Limb (tissue), 2 donors: ENCODE measurements around the gene CHSY1.

ENCODE experiments used
- DNase-seq, 2 donors: peaks; one replicate each; pipeline ENCODE4 v3.0.0-alpha.2; 2016; ENCODE audit errors: extremely low spot score in 2 of 2

The CHSY1 gene

DNA sequence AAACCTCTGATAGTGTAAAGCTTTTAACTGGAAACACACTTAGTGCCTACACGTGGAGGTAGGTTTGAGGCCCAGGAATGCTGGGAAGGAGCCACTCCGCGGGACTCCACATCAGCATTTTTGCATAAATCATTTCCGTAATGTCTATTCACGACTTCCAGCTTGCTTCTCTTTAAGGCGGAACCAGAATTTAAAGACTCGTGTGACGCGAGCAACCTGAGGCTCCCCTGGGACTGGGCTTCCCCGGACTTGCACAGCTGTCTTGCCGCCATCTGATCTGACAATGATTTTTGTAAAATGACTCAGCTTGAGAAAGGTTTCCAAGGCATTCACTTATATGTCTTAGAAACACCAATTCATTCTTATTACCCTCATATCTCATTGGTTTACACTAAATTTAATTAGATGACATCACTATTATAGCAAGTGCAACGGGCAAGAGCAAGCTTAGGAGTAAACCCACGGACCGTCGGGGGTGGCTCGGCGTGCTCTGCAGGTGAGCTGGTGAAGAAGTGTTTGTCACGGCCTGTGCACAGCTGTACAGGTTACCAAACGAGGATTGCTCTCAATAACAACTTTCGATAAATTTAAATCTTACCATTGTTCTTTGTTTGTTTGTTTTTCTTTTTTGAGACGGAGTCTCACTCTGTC is 95.2 kb downstream of the CHSY1 start:
- peak in 1 of 2 donors; percentile 59 for DNase-seq

DNA sequence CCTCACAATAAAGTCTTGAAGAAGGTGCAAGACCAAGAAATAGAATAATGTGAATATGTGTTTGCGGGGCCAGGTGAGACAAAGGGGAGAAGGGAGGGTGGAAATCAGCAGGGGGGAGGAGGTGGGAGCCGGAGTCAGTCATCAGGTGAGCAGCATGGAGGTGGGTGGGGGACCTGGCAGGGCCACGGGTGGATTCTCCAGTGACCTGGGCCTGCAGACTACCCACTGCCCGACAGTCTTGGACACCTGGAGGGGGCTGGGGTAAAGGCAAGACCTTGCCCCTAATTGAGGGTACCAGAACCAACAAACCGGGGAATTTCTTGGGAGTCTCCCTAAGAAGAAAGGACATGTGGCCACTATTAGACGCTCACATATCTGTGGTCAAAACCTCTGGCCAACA is 95.8 kb downstream of the CHSY1 start:
- DNase-seq: no peak

DNA sequence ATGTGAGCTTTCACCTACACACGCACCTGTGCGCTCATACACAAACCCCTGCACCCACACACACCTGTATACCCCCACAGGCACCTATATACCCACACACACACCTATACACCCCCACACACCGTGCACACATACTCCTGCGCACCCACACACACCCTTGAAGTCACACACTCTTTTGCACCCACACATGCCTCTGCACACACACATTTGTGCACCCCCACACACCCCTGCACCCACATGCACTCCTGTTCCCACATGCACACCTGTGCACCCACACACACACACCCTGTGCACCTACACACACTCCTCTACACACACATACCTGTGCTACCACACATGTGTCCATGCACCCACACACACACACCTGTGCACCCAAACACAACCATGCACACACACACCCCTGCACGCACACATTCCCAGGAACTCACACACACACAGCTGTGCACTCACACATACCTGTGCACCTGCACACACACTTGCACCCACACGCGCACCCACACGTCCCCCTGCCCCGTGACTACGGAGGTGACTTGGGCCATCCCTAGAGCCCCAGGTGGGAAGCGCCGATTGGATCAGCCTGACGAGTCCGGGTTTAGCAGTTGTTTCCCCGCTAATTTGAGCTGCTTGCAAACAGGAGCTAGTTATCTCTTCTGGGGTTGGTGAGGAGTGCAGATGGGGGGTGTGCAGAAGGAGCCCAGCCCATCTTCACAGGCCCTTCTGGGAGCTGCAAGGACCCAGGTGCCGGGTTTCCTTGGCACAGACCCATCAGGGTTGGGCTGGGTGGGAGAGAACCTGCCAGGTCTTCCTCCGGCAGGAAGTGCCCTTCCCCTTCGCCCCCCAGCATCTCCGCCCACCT is 97.8 kb downstream of the CHSY1 start:
- no peak for DNase-seq

DNA sequence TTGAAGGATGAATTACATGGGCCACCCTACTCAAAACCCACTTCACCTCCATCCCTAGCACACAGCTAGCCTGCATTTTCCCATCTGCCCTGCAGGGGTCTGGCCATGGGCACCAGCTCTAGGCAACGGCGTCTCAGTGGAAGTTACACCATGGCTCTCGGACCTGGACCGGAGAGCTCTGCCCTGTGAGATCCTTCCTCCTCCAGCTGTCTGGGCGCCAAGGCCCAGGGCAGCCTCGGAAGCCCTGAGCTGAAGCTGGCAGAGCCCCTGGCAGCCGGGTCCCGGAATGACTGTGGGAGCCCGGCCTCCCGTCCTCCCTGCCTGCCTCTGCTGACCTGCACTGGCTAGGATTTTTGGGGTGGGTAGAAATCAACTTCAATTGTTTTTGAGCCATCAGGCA is 98.9 kb downstream of the CHSY1 start:
- DNase-seq: no peak

DNA sequence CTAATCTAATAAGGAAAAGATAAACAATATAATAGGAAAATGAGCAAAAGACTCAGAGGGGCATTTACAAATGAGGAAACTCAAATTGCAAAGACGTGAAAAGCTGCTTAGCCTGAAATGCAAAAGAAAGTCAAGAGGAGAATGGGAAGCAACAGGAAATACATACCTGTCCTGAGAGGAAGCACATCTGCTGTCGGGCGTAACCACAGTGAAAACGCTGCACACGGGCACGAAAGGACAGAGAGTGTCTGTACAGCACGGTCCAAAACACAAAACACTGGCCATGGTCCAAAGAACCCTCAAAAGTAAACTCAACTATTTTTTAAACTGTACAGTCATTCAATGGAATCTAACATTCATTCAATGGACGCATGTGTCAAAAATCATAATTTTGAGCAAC is 100.6 kb downstream of the CHSY1 start:
- no peak for DNase-seq

DNA sequence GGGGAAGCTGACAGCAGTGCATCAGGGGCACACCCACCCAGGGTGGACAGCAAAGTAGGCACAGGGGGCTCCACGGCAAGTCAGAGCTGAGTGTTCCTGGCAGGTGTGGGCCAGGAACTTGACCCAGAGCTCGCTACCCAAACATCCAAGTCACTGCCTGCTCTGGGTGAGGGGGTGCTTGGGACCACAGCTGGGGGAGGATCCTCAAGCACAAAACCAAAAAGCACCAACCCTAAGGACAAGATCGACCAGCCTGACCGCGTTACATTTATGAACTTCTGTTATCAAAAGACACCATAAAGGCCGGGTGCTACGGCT is 101.2 kb downstream of the CHSY1 start:
- DNase-seq: no peak

DNA sequence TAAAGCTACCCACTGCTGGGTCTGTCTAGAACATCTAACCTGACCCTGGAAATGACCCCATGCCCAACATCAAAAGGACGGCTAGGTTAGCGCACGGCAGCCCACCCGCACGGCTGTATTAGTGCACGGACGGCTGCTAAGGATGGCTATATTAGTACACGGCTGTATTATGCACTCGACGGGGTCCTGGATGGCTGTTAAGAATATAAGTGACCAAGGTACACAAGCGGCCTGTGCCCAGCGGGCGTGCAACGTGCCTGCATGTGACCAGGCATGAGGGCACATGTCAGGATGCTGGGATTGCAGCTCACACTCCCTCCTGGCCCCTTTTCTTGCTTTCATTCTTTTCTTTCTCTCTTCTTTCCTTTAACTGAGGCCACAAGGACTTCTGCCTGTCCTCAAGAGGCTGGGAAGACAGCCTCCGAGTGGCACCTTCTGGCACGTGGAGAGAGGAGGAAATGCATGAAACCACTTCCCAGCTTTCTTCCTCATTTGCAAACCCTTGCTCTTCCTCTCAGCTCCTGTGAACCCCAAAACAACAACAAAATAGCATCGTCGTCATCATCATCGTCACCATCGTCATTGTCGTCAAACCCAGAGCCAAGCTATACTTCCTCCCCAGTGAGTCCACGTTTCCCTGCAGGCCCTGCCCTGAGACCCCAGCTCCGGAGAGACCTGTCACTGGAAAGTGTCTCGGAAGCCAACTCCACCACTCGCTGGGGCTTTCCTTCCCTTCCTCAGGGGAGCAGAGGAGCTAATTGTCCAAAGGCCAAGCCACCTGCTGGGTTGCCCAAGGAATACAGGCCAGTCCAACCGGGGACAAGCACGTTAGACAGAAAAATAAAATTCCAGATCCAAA is 101.8 kb downstream of the CHSY1 start:
- DNase-seq: no peak

DNA sequence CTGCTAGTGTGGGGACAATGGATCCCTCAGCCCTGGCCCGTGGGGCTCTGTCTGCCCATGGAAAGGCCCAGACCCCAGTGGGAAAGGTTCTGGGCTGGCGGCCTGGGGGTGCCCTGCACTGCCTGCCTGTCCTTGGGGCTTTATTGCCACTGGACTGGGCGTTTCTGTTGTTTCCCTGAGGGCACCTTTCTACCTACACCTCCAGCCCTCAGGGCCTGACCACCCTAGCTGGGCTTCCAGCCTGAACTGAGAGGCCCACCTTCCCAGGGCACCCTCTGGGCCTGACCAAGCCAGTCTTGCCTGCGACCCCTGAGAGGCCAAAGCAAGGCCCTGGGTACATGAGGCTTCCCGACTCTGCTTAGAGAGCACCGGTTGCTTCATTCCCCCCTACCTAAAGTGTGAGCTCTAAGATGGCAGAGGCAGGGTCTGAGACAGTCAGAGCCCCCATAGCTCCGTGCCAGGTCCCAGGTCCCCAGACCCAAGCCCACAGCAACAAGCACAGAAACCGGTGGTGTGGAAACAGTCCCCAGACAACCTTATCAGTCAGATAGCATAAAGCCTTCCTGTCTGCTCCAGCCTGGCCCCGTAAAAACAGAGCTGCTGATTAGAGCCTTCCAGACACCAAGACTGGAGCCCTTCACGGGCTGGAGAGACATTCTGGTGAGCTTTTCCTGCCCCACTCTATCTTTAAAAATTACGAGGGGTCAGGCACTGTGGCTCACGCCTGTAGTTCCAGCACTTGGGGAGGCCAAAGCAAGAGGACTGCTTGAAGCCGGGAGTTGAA is 102.8 kb downstream of the CHSY1 start:
- DNase-seq: no peak

DNA sequence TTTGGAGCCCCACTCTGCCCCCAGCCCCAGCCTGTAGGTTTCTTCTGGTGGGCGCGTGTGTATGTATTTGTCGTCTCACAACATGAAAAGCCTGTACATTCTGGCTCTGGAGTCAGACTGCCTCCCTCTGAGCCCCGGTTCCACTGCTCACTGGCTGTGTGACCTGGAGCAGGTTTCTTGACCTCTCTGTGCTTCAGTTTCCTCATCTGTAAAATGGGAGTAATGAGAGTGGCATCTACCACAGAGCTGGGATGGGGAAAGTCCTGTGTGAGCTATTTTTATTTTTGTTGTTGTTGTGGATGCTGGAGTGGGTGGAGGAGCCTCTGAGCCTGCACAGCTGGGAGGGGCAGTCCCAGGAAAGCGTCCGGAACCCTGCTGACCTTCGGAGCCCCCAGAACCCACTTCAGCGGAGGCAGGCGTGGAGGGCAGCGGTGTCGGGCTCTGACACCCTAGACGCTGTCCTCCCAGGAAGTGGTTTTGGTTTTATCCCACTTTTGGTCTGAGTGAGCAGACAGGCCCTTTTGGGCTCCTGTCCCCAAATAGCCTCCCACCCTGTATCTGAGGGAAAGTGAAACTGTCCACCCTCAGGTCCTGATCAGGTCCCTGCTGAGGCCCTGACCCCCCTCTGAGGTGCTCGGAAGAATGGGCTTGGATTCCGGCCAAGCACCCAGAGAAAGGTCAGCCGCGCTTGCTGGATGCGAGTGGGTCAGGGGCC is 103.5 kb downstream of the CHSY1 start:
- no peak for DNase-seq

DNA sequence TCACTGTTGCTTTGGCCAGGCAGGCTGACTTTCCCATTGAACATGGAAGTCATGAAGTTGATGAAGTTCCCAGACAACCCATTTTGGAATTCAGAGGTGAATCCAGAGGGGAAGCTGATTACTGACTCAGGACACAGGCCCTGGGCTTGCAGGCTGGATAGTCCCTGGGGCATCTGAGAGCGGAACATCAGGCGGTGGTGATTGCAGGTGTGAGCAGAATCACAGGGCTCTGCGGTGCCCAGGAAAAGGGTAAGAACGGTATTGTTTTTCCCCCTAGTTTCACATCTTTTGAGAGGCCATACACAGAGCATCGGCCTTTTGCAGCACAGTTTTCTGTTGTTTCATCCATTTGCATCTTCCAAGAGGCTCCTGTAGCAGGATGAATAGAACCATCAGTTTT is 104.7 kb downstream of the CHSY1 start:
- no peak for DNase-seq

DNA sequence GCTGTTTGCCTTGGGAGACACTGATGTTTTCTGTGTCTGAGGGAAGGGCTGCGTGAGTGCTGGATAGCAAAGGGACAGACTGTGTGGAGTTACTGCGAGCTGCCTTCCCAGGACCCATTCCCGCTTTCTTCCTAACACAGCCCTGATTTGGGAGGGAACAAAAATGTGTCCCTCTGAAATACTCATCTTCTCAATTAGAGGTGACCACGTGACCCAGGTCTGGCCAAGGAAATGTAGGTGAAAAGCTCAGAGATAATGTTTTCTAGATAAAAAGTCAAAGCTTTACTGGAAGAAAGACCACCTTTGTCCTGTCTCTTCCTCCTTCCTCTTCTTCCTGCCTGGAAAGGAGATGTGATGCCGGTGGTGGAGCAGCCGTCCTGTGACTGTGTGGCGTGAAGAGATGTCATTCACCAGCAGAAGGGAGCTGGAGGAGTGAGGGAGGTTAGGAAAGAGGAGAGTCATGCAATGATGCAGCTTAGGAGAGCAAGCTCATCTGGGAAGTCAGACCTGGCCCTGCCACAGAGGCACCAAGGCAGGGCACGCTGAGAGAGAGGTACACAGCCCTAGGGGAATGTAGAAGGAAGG is 105.6 kb downstream of the CHSY1 start:
- DNase-seq: no peak

DNA sequence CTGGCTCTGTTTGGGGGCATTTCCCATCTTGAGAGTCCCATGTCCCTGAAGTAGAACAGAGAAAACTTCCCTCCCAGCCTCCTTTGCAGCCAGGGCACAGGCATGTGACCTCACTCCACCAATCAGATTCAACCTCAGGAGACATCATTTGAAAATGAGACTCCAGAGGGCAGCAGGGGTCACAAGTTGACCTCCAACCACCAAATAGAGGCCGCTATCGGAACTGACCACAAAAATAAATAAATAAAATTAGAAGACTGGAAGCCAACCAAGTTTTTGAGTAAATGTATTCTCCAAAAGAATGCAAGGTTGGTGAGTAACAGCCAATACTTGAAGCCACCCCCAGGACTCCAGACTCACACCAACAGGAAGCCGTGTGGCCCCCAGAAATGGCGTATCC is 106.5 kb downstream of the CHSY1 start:
- no peak for DNase-seq

DNA sequence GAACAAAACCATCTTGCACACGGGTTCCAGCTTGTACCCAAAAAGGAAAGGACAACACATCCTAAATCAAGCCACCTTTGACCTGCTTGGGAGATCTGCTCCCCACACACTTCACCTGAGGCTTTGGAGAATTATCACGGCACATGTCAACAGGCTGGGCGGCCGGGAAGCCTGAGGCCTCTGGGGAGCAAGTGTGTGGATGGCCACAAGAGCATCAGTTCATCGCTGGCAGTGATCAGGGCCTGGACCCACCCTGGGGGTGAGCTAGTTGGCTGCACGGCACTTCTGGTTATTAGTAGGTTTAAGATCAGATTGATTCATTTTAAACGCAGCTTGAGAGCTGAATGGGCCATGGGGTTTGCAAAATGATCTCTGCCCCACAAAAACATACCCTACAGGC is 108.5 kb downstream of the CHSY1 start:
- no peak for DNase-seq

DNA sequence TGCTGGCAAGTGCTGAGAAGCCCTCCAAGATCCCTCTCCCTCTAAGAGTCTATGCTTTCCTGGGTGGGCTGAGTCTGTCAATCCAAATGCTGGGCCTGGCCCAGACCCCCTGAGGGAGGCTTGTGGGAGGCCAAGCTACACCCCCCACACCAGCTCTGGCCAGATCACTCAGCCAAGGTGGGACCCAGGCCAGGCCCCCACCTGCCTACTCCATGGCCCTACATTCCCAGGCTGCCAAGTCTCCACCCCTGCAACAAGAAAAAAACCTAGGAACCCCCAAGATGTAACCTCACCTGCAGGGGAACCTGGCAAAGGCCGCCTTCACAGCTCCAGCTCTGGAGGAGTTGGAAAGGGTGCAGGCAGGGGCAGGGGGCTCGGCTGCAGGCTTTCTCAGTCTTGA is 109.1 kb downstream of the CHSY1 start:
- DNase-seq: peak in 1 of 2 donors; percentile 29

DNA sequence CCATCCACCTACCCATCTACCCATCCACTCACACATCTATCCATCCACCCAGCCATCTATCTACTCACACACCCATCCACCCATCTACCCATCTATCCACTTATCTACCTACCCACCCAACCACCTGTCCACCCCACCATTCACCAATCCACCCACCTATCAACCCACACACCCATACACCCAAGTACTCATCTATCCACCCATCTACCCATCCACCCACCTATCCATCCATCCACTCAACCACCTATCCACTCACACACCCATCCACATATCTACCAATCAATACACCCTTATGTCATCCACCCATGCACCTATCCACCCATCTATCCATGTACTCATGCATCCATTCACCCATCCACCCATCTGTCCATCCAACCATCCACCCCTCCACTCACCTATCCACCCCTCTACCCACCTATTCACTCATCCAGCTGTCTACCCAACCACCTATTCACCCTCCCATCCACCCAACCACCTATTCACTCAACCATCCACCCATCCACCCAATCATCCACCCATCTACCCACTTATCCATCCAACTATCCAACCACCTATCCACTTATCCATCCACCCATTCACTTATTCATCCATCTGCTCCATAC is 109.8 kb downstream of the CHSY1 start:
- DNase-seq: no peak

DNA sequence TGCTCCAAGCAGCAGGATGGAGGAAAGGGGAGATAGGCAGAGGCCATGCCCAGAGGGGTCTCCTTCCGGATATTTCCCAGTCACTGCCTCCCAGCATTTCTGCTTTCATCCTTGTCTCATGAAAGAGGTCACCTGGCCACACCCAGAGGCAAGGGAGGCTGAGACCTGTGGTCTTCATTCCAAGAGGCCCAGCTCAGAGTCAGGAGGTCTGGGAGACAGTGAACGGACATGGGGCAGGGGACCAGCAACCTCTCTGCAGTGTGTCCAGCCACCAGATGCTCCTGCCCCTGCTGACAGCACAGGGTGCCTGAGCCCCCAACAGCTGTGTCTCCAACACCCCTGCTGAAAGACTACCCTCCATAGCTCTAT is 111.2 kb downstream of the CHSY1 start:
- DNase-seq: no peak

DNA sequence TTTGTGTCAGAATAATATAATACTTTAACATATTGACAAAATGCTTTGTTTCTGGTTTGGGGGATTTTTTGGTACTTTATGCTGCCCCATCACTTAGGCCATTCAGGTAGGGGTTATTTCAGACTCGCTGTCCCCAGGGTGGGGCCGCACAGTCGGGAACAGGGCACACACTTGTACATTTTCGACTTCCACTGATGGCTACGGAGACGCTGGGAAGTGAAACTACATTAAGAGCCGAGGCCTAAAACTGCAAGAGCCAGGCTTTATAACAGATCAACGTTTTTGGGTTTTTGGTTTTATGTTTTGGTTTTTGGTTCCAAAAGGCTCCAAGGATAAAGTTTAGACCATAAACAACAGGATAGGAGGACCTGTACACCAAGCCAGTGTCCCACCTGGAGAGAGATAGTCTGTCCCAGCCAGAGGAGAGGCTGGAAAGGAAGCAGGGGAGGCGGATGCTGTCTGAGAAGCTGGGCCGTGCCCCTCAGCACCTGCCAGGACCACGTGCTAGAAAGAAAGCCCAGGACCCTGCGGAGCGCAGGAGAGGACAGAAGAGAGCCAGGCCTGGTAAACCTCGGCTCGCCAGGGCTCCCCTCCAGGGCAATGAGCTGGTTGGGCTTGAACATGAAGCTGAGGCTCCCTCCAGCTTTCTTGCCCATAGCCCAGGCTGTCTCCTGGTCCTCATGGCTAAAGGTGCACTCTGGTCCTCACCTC is 111.7 kb downstream of the CHSY1 start:
- DNase-seq: no peak

DNA sequence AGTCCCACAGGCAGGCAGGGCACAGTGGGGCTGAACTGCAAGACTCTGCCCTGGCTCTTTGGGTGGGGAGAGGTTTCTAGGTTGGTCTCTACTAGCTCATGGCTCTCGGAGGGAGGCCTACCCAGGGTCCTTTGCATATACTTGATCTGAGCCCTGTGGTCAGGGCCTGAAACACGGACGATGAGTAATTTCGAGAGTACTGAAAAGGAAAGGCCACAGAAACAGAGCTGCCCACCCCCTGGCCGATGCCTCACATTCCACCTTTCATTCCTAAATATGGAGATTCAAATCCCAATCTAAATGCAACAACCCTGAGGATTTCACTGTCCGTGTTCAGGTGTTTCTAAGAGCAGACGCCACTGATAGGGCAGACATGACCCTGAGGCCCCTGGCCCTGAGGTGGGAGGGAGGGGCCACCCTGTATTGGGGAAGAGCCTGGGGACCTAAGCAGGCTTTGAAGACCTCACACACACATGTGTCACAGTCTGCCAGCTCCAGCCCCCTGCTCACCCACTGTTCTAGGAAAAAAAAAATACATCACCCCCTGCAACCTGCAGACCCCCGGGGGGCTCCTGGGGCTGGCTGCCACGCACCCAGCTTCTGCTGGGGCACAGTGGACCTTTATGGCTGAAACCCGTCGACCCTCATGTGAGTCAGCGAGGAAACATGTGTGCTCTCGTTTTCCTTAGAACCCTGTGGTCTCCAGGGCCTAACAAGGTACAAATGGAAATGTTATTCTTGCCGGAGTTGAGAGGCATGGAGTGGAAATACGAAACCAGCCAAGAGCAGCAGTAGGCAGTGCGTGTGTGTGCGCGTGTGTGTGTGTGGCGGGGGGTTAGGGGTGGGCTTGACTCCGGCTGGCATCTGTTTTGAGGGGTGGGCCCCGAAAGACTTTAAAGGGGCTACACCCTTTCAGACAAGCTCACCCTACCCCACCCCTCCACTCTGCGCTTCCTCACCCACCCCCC is 112.7 kb downstream of the CHSY1 start:
- peak in 1 of 2 donors; percentile 79 for DNase-seq
